Glutamatergic neuron (in vitro differentiated cells): ENCODE measurements around the gene TMA7B. TPM values are rescaled to one million over a fixed set of nuclear protein-coding genes. Genes with fewer than 3 reads are reported as not detected.
A peak's percentile ranks its signal among the peaks of the same experiment; 100 is the strongest.

Experiments
- DNase-seq: peaks from one replicate; pipeline ENCODE4 v3.0.0; 2022
- H3K27ac Mint-ChIP-seq: one replicate; pipeline ENCODE4 v1.8.0; 2020; ENCODE audit warnings: mild to moderate bottlenecking, mixed read lengths, inconsistent platforms; ENCODE audit not compliant: unreplicated experiment
- H3K27me3 Mint-ChIP-seq: one replicate; pipeline ENCODE4 v1.8.0; 2020; ENCODE audit warnings: mild to moderate bottlenecking, moderate library complexity, mixed read lengths, inconsistent platforms; ENCODE audit not compliant: unreplicated experiment
- H3K36me3 Mint-ChIP-seq: one replicate; pipeline ENCODE4 v1.8.0; 2020; ENCODE audit warnings: mild to moderate bottlenecking, mixed read lengths, inconsistent platforms; ENCODE audit not compliant: unreplicated experiment
- H3K4me1 Mint-ChIP-seq: one replicate; pipeline ENCODE4 v1.8.0; 2020; ENCODE audit warnings: mild to moderate bottlenecking, low read depth, mixed read lengths, inconsistent platforms; ENCODE audit not compliant: unreplicated experiment
- H3K4me3 Mint-ChIP-seq: one replicate; pipeline ENCODE4 v1.8.0; 2020; ENCODE audit warnings: mild to moderate bottlenecking, mixed read lengths, inconsistent platforms; ENCODE audit not compliant: unreplicated experiment
- H3K9me3 Mint-ChIP-seq: one replicate; pipeline ENCODE4 v1.8.0; 2020; ENCODE audit warnings: mild to moderate bottlenecking, moderate library complexity, mixed read lengths, inconsistent platforms; ENCODE audit not compliant: unreplicated experiment
- CTCF ChIP-seq: fragments of 200-600 bp; sonication (generic); IDR thresholded peaks from one replicate; pipeline ENCODE4 v1.5.0; 2021; ENCODE audit not compliant: partially characterized antibody, unreplicated experiment
- total RNA-seq: library from RNA; stranded (reverse); fragmentation: NEBNext Ultra II Directional; extraction: Animal tissue kit (Norgen Biotek cat#: 25700); gene quantifications from one replicate; pipeline ENCODE4 v1.2.1, GENCODE V29; 2021; ENCODE audit not compliant: unreplicated experiment

Gene TMA7B
- total RNA-seq, 1 donor from 2014 or later = not detected

GRCh38 chr22:39965748-39966147 lies 5.6 kb downstream of the TMA7B start:
- no peaks in the 10 kb centered on the region for H3K9me3 Mint-ChIP-seq
- no peaks in the 10 kb centered on the region for H3K27me3 Mint-ChIP-seq

GRCh38 chr22:39966470-39966869 lies 6.3 kb downstream of the TMA7B start:
- TF ChIP-seq CTCF = no peak
- no peak for DNase-seq
- H3K4me1 Mint-ChIP-seq = peaks cover 14% of the 10 kb centered on the region
- H3K9me3 Mint-ChIP-seq = no peaks in the 10 kb centered on the region
- H3K27me3 Mint-ChIP-seq = no peaks in the 10 kb centered on the region
- no peaks in the 10 kb centered on the region for H3K36me3 Mint-ChIP-seq
- H3K27ac Mint-ChIP-seq = no peak overlapping the region
- H3K4me3 Mint-ChIP-seq = no peak overlapping the region

More at GRCh38 chr22:39965748-39966147, 5.6 kb downstream of the TMA7B start:
- no peak for TF ChIP-seq CTCF
- H3K4me3 Mint-ChIP-seq = no peak overlapping the region
- H3K4me1 Mint-ChIP-seq = peaks cover 14% of the 10 kb centered on the region
- H3K36me3 Mint-ChIP-seq = no peaks in the 10 kb centered on the region
- H3K27ac Mint-ChIP-seq = no peak overlapping the region
- DNase-seq = no peak

- H3K4me3 Mint-ChIP-seq = no peak overlapping the region
- DNase-seq = no peak
- H3K9me3 Mint-ChIP-seq = no peaks in the 10 kb centered on the region
- no peaks in the 10 kb centered on the region for H3K27me3 Mint-ChIP-seq
- no peaks in the 10 kb centered on the region for H3K36me3 Mint-ChIP-seq
- H3K27ac Mint-ChIP-seq = no peak overlapping the region
- TF ChIP-seq CTCF = no peak
- peaks cover 17% of the 10 kb centered on the region for H3K4me1 Mint-ChIP-seq
Measured at GRCh38 chr22:39967103-39967829, 7.1 kb downstream of the TMA7B start.

GRCh38 chr22:39967996-39968972 lies 8.1 kb downstream of the TMA7B start:
- no peak for DNase-seq
- Mint-ChIP-seq H3K27ac (no peak overlapping the region), H3K9me3 (no peaks in the 10 kb centered on the region), H3K27me3 (peaks cover 2% of the 10 kb centered on the region), H3K4me1 (peaks cover 20% of the 10 kb centered on the region), H3K4me3 (peak overlapping the region; percentile 2), H3K36me3 (no peaks in the 10 kb centered on the region)
- TF ChIP-seq CTCF = no peak
